B cell (primary cell): ENCODE results near the gene SMTN.

Experiments used
- EZH2 ChIP-seq: IDR thresholded peaks from 2 replicates; pipeline ENCODE4 v1.6.1; 2012; ENCODE audit warnings: borderline replicate concordance, low read depth, mild to moderate bottlenecking, moderate library complexity, low read length; ENCODE audit not compliant: insufficient read depth, poor library complexity, severe bottlenecking
- TF ChIP-seq, protein P1 (sequence below): fragments of 200-600 bp; IDR thresholded peaks from one replicate; pipeline ENCODE4 v1.8.0; 2022; ENCODE audit warnings: antibody characterized with exemption, mild to moderate bottlenecking

DNA sequence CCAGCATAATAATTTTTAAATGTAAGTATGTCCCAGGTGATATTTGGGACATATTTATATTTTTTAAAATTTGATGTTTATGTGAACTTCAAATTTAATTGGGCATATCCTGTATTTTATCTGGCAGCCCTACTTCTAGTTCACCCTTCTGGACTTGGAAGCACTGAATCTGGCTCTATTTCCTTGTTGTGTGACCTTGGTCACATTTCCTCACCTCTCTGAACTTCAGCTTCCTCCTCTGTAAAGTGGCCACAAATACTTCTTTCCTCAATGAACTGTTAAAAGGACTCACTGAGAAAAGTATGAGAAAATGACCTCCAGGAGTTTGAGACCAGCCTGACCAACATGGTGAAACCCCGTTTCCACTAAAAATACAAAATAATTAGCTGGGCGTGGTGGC lies 70.8 kb downstream of the SMTN start:
- TF ChIP-seq, protein P1, sequence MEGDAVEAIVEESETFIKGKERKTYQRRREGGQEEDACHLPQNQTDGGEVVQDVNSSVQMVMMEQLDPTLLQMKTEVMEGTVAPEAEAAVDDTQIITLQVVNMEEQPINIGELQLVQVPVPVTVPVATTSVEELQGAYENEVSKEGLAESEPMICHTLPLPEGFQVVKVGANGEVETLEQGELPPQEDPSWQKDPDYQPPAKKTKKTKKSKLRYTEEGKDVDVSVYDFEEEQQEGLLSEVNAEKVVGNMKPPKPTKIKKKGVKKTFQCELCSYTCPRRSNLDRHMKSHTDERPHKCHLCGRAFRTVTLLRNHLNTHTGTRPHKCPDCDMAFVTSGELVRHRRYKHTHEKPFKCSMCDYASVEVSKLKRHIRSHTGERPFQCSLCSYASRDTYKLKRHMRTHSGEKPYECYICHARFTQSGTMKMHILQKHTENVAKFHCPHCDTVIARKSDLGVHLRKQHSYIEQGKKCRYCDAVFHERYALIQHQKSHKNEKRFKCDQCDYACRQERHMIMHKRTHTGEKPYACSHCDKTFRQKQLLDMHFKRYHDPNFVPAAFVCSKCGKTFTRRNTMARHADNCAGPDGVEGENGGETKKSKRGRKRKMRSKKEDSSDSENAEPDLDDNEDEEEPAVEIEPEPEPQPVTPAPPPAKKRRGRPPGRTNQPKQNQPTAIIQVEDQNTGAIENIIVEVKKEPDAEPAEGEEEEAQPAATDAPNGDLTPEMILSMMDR, result no peak
- no peak for TF ChIP-seq EZH2
